Measurements from ENCODE around the gene CAMSAP1.
"Not testable (repeated sequence)": the region's sequence is repeated elsewhere in the genome, so short reads cannot be mapped to it uniquely, and the experiment has no call there.

The CAMSAP1 gene

GRCh38 chr9:135921749-135922310 lies 14.5 kb upstream of the CAMSAP1 start:
- no peak for TF ChIP-seq CTCF (IDR thresholded peaks at IDR 0.05; ENCODE audit: low read depth, low read length)
- no peak for DNase-seq (ENCODE audit: extremely low read depth, low read depth)

GRCh38 chr9:135920973-135921585 lies 13.7 kb upstream of the CAMSAP1 start:
- TF ChIP-seq CTCF (IDR thresholded peaks at IDR 0.05; ENCODE audit: low read depth, low read length), result no peak
- no peak for DNase-seq (ENCODE audit: extremely low read depth, low read depth)

GRCh38 chr9:135920256-135920930 lies 13.0 kb upstream of the CAMSAP1 start:
- no peak for DNase-seq (ENCODE audit: extremely low read depth, low read depth)
- no peak for TF ChIP-seq CTCF (IDR thresholded peaks at IDR 0.05; ENCODE audit: low read depth, low read length)

- TF ChIP-seq CTCF (IDR thresholded peaks at IDR 0.05; ENCODE audit: low read depth, low read length), result no peak
- no peak for DNase-seq (ENCODE audit: extremely low read depth, low read depth)
These were observed 12.1 kb upstream of the CAMSAP1 start for GRCh38 chr9:135919318-135919890.

GRCh38 chr9:135916227-135916626 lies 8.9 kb upstream of the CAMSAP1 start:
- DNase-seq (ENCODE audit: extremely low read depth, low read depth), result not testable (repeated sequence)

- TF ChIP-seq CTCF (IDR thresholded peaks at IDR 0.05; ENCODE audit: low read depth, low read length), result no peak
These were observed 7.6 kb upstream of the CAMSAP1 start for GRCh38 chr9:135914921-135915320.

GRCh38 chr9:135911233-135911632 lies 3.9 kb upstream of the CAMSAP1 start:
- DNase-seq (ENCODE audit: extremely low read depth, low read depth), result not testable (repeated sequence)

More at GRCh38 chr9:135914921-135915320, 7.6 kb upstream of the CAMSAP1 start:
- DNase-seq (ENCODE audit: extremely low read depth, low read depth), result no peak

GRCh38 chr9:135910757-135911156 lies 3.4 kb upstream of the CAMSAP1 start:
- DNase-seq (ENCODE audit: extremely low read depth, low read depth), result no peak
- no peak for TF ChIP-seq CTCF (IDR thresholded peaks at IDR 0.05; ENCODE audit: low read depth, low read length)

All from AG09319 (cell line).